ENCODE measurements around the gene KLF11. TPM values are rescaled to one million over a fixed set of nuclear protein-coding genes. Genes with fewer than 3 reads are reported as not detected.

The KLF11 gene
- polyA plus RNA-seq, 1 of the 3 experiments (the other 2 are of a cell fraction) = 9.5 TPM

DNA sequence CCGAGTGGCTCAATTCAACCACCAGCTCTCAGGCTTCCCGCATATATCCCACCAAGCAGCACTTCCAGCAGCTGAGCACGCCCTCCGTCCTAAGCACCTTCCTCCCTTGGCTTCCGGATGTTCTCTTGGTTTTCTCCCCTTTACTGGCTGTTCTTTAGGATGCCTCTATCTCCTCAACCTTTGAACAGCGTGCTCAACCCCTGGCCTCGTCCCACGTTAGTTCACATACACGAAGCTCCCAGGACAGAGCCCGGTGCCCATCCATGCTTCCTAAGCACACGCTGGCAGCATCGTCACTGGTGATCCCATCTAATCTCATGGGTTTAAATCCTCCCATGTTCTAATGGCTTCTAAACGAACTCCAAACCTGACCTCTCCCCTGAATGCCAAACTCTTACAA, 33.2 kb downstream of the KLF11 start:
- H3K4me2 ChIP-seq = no peak overlapping the region
- no peak overlapping the region for H3K9ac ChIP-seq
- no peaks in the 10 kb centered on the region for H3K36me3 ChIP-seq (replicated peaks in 1 of 2; ENCODE audit: control insufficient read depth in 1 of 2, insufficient read depth in 2 of 2, low read length in 1 of 2)
- H4K20me1 ChIP-seq (ENCODE audit: insufficient read depth) = no peaks in the 10 kb centered on the region
- no peaks in the 10 kb centered on the region for H3K9me3 ChIP-seq
- H3K27me3 ChIP-seq (ENCODE audit: insufficient read depth) = peaks cover 42% of the 10 kb centered on the region
- ChIA-PET POLR2A (no interaction called here), CTCF (interaction anchor here (2.1 to 28.7 kb wide), 5 partner anchors 17 to 360 kb away, joined by 10 to 946 read pairs (median 144); partner anchors contain the start of genes CYS1 and RRM2)
- no peak for DNase-seq
- no peak for TF ChIP-seq TEAD4 (IDR thresholded peaks at IDR 0.05; ENCODE audit: borderline replicate concordance, insufficient read depth)
- TF ChIP-seq CHD2 (IDR thresholded peaks at IDR 0.05; ENCODE audit: low read length, partially characterized antibody) = no peak
- TF ChIP-seq GATA2 (CRISPR knock-in tag; IDR thresholded peaks at IDR 0.05) = no peak
- no peak for TF ChIP-seq ELF1 (IDR thresholded peaks at IDR 0.05)
- TF ChIP-seq GABPA (IDR thresholded peaks at IDR 0.05; ENCODE audit: low read depth) = no peak
- TF ChIP-seq CTCF (IDR thresholded peaks at IDR 0.05) = no peak
- TF ChIP-seq REST (IDR thresholded peaks at IDR 0.05; ENCODE audit: low read depth, low read length) = no peak
- TF ChIP-seq, protein P1, sequence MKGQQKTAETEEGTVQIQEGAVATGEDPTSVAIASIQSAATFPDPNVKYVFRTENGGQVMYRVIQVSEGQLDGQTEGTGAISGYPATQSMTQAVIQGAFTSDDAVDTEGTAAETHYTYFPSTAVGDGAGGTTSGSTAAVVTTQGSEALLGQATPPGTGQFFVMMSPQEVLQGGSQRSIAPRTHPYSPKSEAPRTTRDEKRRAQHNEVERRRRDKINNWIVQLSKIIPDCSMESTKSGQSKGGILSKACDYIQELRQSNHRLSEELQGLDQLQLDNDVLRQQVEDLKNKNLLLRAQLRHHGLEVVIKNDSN (IDR thresholded peaks at IDR 0.05; ENCODE audit: borderline replicate concordance, low read depth) = no peak
- TF ChIP-seq EZH2phosphoT487 (IDR thresholded peaks at IDR 0.05; ENCODE audit: borderline replicate concordance, low read depth) = no peak
- no peak for TF ChIP-seq EP300 (IDR thresholded peaks at IDR 0.05; ENCODE audit: borderline replicate concordance in 1 of 2, low read depth in 1 of 2, low read length in 1 of 2)
- TF ChIP-seq RCOR1 (IDR thresholded peaks at IDR 0.05; ENCODE audit: low read length) = no peak
- TF ChIP-seq MXI1 (IDR thresholded peaks at IDR 0.05; ENCODE audit: low read depth, low read length) = no peak
- no peak for TF ChIP-seq NRF1 (IDR thresholded peaks at IDR 0.05; ENCODE audit: low read depth, low read length)
- TF ChIP-seq, protein P2, sequence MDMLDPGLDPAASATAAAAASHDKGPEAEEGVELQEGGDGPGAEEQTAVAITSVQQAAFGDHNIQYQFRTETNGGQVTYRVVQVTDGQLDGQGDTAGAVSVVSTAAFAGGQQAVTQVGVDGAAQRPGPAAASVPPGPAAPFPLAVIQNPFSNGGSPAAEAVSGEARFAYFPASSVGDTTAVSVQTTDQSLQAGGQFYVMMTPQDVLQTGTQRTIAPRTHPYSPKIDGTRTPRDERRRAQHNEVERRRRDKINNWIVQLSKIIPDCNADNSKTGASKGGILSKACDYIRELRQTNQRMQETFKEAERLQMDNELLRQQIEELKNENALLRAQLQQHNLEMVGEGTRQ (IDR thresholded peaks at IDR 0.05; ENCODE audit: borderline replicate concordance, low read depth, low read length) = no peak
- WGBS (ENCODE audit: low lambda C conversion rate) = 63% methylated on average over 13 of the region's 13 CpGs
- H3F3A ChIP-seq (replicated peaks; ENCODE audit: insufficient read depth) = peaks cover 4% of the 10 kb centered on the region
- H3K4me3 ChIP-seq (ENCODE audit: low read depth in 2 of 2, low read length in 1 of 2) = no peak overlapping the region
- H3K79me2 ChIP-seq (ENCODE audit: insufficient read depth) = no peaks in the 10 kb centered on the region
- H3K9me2 ChIP-seq = no peaks in the 10 kb centered on the region
- peaks cover 0 to 2% of the 10 kb centered on the region in 2 experiments; a peak in 1 of 4 replicates for H3K4me1 ChIP-seq (ENCODE audit: control insufficient read depth in 1 of 2, insufficient read depth in 2 of 2, low read depth in 1 of 2, low read length in 1 of 2)
- H2AFZ ChIP-seq (ENCODE audit: low read depth) = no peak overlapping the region
- H3K27ac ChIP-seq (ENCODE audit: low read depth in 2 of 2, low read length in 1 of 2) = no peak overlapping the region
